NCI-H345 (cell line): ENCODE measurements around the gene YJU2.
"Not testable (repeated sequence)": the region's sequence is repeated elsewhere in the genome, so short reads cannot be mapped to it uniquely, and the experiment has no call there.

Experiments used
- DNase-seq: peaks from one replicate; lab custom pipeline; 2025; lab: John Stamatoyannopoulos, UW

Gene YJU2

DNA sequence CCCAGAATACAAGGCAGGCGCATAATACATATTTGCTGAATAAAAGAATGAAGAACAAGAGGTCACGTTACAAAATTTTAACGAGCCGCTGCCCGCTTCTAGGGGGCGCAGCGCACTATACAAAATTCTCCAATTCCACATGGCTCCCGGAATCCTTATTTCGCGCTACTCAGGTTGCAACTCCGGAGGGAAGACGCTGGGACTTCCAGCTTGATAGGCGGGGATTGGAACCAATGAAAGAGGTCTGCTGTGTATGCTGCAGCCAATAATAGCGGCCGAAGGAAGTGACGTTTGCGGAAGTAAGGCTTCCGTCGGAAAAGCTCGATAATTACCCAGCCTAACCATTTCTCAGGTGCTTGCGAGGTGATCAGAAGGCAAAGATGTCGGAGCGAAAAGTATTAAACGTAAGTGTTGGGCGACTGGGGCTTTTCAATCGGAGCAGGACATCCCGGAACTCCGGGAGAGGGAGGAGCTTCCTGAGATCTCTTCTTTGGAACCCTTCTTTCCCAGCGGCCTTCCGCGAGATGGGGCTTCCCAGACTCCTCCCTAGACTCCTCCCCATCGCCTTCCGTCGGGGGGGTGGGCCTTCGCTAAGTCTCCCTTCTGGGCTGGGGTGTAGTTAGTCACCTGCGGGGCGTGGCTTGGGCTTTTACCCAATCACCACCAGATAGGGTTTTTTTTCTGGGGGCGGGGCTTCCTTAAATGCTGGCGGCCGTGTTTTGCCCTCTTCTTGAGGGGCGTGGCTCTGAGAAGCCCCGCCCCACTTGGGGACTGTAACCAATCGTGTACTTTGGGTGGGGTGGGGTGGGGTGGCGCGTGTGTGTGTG lies at the start of gene YJU2:
TSS of gene YJU2 (plus strand) at position 314 of the 827 bp plus-strand sequence. CDS start at position 381, 67 bp downstream.
- peak; percentile 99 for DNase-seq

DNA sequence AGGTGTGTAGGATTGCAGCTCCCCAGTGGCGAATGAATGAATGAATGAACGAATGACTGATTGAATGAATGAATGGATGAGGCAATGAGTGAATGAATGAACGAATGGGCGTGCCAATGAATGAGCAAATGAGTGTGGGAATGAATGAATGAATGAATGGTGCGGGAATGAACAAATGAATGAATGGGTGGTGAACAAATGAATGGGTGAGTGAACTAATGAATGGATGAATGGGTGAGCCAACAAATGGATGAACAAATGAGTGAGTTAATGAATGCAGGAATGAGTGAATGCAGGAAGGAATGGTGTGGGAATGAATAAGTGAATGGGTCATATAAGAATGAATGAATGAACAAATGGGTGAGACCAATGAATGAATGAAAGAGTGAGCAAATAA lies 49.7 kb upstream of the YJU2 start:
- DNase-seq, result no peak

DNA sequence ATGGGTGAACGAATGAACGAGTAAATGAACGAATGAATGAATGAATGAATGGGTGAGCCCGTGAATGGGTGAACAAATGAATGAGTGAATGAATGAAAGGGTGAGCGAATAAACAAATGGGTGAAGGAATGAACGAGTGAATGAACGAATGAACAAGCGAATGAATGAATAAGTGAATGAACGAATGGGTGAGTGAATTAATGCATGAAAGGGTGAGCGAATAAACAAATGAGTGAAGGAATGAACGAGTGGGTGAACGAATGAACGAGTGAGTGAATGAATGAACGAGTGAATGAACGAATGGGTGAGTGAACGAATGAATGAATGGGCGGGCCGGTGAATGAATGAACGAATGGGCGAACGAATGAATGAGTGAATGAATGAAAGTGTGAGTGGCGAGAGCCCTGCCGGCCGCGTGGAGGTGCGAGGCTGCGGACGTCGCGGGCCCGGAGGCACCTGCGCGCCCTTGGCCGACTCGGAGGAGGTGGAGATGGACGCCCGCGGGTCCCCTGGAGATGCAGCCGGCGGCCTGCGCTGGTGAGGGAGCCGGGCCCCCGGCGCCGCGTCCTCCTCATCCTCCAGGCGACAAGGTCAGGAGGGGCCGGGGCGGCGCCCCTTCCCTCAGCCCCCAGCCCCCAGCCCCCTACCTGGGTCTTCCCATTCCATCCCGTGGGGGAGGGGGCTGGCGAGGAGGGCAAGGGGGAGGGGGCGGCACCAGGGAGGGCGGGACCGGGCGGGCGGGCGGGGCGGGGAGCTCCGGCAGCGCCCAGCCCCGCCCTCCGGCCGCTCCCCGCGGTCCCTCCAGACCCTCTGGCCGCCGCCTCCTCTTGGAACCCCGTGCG lies 49.0 kb upstream of the YJU2 start:
- DNase-seq, result no peak

GRCh38 chr19:4198467-4199126 lies 48.3 kb upstream of the YJU2 start:
- no peak for DNase-seq

GRCh38 chr19:4199699-4200293 lies 47.1 kb upstream of the YJU2 start:
- peak; percentile 28 for DNase-seq

- DNase-seq, result no peak
Measured at GRCh38 chr19:4200940-4201542, 45.8 kb upstream of the YJU2 start.

- DNase-seq, result no peak
Measured at GRCh38 chr19:4201798-4202197, 45.1 kb upstream of the YJU2 start.

GRCh38 chr19:4206818-4207484 lies 39.9 kb upstream of the YJU2 start:
- DNase-seq, result no peak

DNA sequence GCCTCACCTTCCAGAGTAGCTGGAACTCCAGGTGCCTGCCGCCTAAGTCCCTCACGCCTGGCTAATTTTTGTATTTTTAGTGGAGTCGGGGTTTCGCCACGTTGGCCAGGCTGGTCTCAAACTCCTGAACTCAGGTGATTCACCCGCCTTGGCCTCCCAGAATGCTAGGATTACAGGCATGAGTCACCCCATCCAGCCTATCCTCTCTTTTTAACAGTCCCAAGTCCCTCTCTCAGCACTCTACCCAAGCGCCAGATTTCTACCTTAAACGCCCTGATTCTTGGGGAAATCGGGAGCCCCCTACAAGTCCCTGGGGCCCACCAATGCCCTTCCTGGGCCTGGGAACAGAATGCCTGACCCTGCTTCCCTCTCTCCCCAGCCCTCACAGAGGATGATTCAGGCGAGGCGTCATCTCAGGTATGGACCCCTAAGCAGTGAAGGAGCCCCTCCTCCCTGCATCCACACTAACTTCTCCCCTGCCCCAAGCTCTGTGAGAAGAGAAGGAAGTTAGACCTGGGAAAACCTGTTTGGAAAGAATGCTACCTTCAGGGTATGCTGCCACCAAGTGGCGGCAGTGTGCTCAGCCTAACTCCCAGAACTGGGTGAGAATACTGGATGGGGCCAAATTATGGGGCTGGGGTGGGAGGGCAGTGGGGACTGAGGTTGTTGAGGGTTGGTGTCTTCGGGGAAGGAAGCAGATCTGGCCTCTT lies 38.3 kb upstream of the YJU2 start:
- DNase-seq, result no peak

- no peak for DNase-seq
Measured at GRCh38 chr19:4210166-4210731, 36.6 kb upstream of the YJU2 start.

DNA sequence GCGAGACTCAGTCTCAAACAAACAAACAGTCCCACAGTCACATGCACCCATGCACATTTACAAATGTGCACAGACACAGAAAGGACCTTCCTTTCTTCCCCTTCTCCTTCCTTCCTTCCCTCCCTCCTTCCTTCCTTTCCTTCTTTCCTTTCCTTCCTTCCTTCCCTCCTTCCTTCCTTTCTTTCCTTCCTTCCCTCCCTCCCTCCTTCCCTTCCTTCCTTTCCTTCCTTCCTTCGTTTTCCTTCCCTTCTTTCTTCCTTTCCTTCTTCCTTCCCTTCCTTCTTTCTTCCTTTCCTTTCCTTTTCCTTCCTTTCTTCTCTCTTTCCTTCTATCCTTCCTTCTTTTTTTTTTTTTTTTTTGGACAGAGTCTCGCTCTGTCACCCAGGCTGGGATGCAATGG lies 33.8 kb upstream of the YJU2 start:
- no peak for DNase-seq

DNA sequence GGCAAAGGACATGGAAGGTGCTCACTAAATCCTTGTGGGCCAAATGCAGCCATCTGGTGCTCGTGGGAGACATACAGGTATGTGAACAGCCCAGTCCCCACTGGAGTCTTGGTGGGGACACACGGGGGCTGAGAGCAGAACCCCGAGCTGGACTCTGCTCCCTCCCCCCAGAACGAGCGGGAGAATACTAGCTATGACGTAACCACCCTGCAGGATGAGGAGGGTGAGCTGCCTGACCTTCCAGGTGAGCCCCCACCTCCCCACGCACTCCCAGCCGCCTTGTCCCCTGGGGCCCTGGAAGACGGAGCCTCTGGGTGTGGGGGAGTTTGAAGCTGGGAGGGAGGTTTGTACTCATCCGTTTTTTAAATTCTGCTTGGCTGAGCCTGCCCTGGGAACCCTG lies 31.1 kb upstream of the YJU2 start:
- no peak for DNase-seq

DNA sequence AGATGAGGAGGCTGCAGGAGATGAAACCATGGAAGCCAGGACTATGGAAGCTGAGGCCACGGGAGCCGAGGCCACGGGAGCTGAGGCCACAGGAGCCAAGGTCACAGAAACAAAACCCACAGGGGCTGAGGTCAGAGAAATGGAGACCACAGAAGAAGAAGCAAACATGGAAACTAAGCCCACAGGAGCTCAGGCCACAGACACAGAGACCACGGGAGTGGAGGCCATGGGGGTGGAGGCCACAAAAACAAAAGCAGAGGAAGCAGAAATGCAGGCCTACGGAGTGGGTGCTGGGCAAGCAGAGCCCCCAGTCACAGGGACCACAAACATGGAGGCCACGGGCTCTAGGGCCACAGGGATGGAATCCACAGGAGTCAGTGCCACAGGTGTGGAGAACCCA lies 30.0 kb upstream of the YJU2 start:
- DNase-seq, result no peak

GRCh38 chr19:4217429-4218264 lies 29.2 kb upstream of the YJU2 start:
- DNase-seq, result no peak

DNA sequence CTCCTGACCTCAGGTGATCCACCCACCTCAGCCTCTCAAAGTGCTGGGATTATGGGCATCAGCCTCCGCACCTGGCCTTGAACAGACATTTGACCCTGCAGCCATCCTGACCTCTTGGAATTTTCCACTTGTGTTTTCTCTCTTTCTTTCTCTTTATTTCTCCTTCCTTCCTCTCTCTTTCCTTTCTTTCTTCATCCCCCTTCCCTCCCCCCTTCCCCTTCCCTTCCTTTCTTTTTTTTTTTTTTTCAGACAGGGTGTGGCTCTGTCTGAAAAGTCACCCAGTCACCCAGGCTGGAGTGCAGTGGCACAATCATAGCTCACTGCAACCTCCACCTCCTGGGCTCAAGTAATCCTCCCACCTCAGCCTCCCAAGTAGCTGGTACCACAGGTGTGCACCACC lies 28.4 kb upstream of the YJU2 start:
- DNase-seq, result not testable (repeated sequence)

GRCh38 chr19:4220188-4220587 lies 26.7 kb upstream of the YJU2 start:
- DNase-seq, result no peak

DNA sequence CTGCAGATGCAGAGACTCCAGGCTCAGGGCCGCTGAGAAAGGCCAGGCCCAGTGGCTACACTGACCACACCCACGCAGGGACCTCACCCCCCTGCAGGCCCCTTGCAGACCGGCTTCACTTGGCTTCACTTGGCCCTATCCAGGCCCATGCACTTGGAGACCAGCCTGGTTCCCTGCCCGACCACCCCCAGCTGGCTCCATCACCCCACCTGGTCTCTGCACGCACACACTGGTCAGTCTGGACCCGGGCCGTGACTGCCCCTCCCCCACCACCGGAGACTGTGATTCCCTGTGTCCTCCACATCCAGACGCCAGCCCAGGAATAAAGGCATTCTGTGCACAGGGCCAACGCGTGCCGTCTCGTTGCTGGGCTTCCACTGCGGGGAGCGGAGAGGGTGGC lies 22.4 kb upstream of the YJU2 start:
- no peak for DNase-seq

DNA sequence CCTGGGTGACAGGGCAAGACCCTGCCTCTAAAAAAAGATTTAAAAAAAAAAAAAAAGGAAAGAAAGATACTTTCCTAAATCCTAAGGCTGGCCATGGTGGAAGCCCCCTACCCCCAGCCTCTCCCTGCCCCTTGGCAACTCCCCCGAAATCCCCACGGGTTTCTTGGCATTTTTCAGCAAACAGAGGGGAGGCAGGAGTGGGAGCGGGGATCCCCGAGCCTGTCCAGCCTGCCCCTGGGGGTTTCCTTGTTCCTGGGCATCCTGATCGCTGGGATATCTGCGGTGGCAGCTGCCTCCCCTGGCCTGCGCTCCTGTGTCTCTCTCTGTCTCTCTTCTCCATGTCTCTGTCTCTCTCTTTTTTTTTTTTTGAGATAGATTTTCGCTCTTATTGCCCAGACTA lies 21.0 kb upstream of the YJU2 start:
- DNase-seq, result no peak

DNA sequence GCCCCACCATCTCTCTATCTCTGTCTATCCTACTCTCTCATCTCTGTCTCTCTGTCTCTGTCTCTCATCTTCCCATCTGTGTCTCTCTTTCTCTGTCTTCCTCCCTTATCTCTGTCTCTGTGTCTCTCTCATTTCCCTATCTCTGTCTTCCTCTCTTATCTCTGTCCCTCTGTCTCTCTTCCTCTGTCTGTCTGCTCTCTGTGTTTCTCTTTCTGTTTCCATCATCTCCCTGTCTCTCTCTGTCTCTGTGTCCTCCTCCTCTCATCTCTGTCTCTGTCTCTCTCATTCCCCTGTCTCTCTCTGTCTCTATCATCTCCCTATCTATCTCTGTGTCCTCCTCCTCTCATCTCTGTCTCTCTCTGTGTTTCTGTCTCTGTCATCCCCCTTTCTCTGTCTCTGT lies 19.1 kb upstream of the YJU2 start:
- DNase-seq, result no peak
